Measurements from ENCODE around the gene PTPN22.

DNA sequence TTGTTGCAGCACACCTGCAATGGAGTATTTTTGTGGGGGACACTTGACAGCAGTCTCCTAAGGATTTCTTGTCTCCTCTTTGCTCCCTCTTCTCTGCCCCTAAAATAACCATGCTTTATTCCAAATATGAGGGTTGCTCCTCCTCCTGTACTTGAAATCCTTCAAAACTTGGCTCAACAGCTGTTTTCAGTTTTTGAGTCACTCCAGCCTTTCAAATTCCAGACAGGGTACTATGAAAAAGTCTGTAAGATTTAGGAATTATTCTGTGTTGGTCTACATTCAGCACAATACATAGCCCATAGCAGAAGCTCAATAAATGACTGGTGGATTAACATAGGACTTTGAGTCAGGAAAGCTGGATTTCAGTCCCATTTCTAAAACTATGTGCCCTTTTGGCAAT, 27.6 kb upstream of the PTPN22 start:
- no peak for TF ChIP-seq POLR2A (IDR thresholded peaks at IDR 0.05)
- TF ChIP-seq, protein P1, sequence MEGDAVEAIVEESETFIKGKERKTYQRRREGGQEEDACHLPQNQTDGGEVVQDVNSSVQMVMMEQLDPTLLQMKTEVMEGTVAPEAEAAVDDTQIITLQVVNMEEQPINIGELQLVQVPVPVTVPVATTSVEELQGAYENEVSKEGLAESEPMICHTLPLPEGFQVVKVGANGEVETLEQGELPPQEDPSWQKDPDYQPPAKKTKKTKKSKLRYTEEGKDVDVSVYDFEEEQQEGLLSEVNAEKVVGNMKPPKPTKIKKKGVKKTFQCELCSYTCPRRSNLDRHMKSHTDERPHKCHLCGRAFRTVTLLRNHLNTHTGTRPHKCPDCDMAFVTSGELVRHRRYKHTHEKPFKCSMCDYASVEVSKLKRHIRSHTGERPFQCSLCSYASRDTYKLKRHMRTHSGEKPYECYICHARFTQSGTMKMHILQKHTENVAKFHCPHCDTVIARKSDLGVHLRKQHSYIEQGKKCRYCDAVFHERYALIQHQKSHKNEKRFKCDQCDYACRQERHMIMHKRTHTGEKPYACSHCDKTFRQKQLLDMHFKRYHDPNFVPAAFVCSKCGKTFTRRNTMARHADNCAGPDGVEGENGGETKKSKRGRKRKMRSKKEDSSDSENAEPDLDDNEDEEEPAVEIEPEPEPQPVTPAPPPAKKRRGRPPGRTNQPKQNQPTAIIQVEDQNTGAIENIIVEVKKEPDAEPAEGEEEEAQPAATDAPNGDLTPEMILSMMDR (IDR thresholded peaks at IDR 0.05) = no peak

Data from uterus (tissue), 2 donors.